HCT116 (cell line): Measurements from ENCODE around the gene PDZRN4.

Experiments used
- ATF3 ChIP-seq: IDR thresholded peaks from 2 replicates; pipeline ENCODE4 v1.6.1; 2012
- CTCF ChIP-seq, 3 experiments: fragments of 200-600 bp in 1 of 3; sonication (generic) in 1 of 3; IDR thresholded peaks in 2 of 3; conservative IDR thresholded peaks in 1 of 3; 2 replicates each; pipeline ENCODE4 v1.5.1; 2012 to 2017; ENCODE audit warnings: low read depth in 2 of 3, low read length in 2 of 3, antibody characterized with exemption in 1 of 3, borderline replicate concordance in 1 of 3, control low read depth in 1 of 3, mild to moderate bottlenecking in 1 of 3, mixed read lengths in 1 of 3, mixed run types in 1 of 3, moderate library complexity in 1 of 3; ENCODE audit not compliant: insufficient read depth in 1 of 3
- EGR1 ChIP-seq: IDR thresholded peaks from 2 replicates; pipeline ENCODE4 v1.6.1; 2012; ENCODE audit warnings: low read depth
- POLR2A ChIP-seq: IDR thresholded peaks from 2 replicates; pipeline ENCODE4 v1.7.0; 2011; ENCODE audit warnings: borderline replicate concordance; ENCODE audit not compliant: insufficient read depth, insufficient read length; ENCODE audit errors: extremely low read depth
- POLR2AphosphoS5 ChIP-seq: IDR thresholded peaks from 2 replicates; pipeline ENCODE4 v1.6.1; 2011; ENCODE audit warnings: mild to moderate bottlenecking, low read depth, low read length, moderate library complexity
- RAD21 ChIP-seq: IDR thresholded peaks from 2 replicates; pipeline ENCODE4 v1.6.1; 2012; ENCODE audit warnings: low read depth, mild to moderate bottlenecking
- SIN3A ChIP-seq: IDR thresholded peaks from 2 replicates; pipeline ENCODE4 v1.6.1; 2012; ENCODE audit warnings: low read depth
- TCF7L2 ChIP-seq: IDR thresholded peaks from 2 replicates; pipeline ENCODE4 v1.7.0; 2011; ENCODE audit warnings: borderline replicate concordance, inconsistent platforms; ENCODE audit not compliant: insufficient read depth, insufficient read length; ENCODE audit errors: extremely low read depth
- TF ChIP-seq, protein P1 (sequence below): IDR thresholded peaks from 2 replicates; pipeline ENCODE4 v1.6.1; 2012

- TF ChIP-seq ATF3, result no peak
- no peak for TF ChIP-seq CTCF (IDR thresholded peaks at IDR 0.05 in 2 of 3, conservative IDR thresholded peaks at IDR 0.05 in 1 of 3; ENCODE audit: borderline replicate concordance in 1 of 3, insufficient read depth in 1 of 3, low read depth in 2 of 3, low read length in 2 of 3)
- no peak for TF ChIP-seq POLR2A
- TF ChIP-seq SIN3A, result no peak
- TF ChIP-seq EGR1, result no peak
- TF ChIP-seq POLR2AphosphoS5, result no peak
- no peak for TF ChIP-seq TCF7L2
- TF ChIP-seq RAD21, result no peak
- TF ChIP-seq, protein P1, sequence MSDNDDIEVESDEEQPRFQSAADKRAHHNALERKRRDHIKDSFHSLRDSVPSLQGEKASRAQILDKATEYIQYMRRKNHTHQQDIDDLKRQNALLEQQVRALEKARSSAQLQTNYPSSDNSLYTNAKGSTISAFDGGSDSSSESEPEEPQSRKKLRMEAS, result no peak
Measured at GRCh38 chr12:41344776-41345470, 156.8 kb downstream of the PDZRN4 start.
